Measurements from ENCODE around the gene DOCK11. TPM values are rescaled to one million over a fixed set of nuclear protein-coding genes. Genes with fewer than 3 reads are reported as not detected.

Gene DOCK11
- total and polyA plus RNA-seq, 11 donors: 1.8 to 26.3 (median 2.9) TPM

DNA sequence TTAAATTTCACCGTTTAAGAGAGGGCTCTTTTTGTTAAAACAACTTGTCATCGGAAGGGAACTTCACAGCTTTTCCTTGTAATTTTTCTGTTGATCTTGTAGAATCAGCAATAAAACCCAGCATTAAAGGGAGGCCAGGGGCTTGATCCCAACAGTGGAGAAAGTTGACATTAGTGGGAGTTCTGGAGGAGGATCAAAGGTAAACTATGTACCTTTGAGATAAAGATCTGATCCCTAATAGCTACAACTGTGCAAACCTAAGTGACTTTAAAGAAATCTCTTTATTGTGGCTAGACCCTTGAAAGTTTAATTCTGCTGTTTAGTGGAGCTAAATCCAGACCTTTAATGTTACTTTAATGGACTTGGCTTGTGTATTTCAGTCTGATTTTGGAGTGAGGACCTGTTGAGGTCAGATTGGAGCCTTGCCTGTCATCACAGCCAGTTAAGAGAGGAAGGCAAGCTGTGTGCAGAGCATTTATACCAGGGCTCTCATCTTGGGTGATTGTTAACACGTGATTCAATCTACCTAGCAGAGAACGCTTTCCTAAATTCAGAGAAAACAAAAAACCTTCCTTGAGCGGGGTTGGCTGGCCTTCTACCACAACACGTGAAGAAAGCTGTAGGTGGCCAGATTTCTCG lies 1.7 kb downstream of the DOCK11 start:
- no peak for ATAC-seq
- intact Hi-C loops (cut with DNase I): loop anchor here in 1 of 10 donors (10.0 kb wide), 1 partner anchor 58 kb away; no protein-coding TSS in a partner anchor
- 45 to 69% (median 59%) methylated on average over 7 of the region's 7 CpGs for WGBS, 4 donors
- Histone ChIP-seq H3K4me3 (peak overlapping the region in 11 of 12 donors; percentile 42 to 79 (median 64)), H3K4me1 (peaks cover 0 to 12% (median 0%) of the 10 kb centered on the region in 12 donors), H3K36me3 (no peaks in the 10 kb centered on the region), H3K9me3 (no peaks in the 10 kb centered on the region), H3K27me3 (peaks cover 0 to 20% (median 0%) of the 10 kb centered on the region in 9 donors), H3K27ac (peak overlapping the region in 5 of 12 donors; percentile 74 to 93 (median 78))
- TF ChIP-seq, protein P1, sequence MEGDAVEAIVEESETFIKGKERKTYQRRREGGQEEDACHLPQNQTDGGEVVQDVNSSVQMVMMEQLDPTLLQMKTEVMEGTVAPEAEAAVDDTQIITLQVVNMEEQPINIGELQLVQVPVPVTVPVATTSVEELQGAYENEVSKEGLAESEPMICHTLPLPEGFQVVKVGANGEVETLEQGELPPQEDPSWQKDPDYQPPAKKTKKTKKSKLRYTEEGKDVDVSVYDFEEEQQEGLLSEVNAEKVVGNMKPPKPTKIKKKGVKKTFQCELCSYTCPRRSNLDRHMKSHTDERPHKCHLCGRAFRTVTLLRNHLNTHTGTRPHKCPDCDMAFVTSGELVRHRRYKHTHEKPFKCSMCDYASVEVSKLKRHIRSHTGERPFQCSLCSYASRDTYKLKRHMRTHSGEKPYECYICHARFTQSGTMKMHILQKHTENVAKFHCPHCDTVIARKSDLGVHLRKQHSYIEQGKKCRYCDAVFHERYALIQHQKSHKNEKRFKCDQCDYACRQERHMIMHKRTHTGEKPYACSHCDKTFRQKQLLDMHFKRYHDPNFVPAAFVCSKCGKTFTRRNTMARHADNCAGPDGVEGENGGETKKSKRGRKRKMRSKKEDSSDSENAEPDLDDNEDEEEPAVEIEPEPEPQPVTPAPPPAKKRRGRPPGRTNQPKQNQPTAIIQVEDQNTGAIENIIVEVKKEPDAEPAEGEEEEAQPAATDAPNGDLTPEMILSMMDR (IDR thresholded peaks at IDR 0.05): no peak
- TF ChIP-seq POLR2A (IDR thresholded peaks at IDR 0.05): no peak
- DNase-seq: no peak

DNA sequence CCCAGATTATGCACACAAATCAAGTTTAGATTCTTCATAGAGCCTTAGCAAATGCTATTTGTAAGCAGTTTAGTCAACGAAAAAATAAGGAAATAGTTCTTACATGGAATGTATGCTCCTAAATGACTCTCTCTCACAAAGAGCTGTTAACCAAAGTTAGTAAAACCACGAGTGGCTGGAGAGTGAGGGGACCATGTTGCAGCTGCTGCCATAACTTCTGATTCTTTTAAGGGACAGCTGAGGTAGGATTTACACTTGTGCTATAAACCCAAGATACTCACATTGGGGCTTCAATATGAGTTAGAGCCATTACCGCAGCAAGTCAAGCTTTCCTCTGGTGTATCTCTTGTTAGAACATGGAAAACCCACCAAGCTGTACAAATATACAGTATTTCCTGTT lies 2.7 kb downstream of the DOCK11 start:
- ATAC-seq (no peak), DNase-seq (no peak)
- Histone ChIP-seq H3K27me3 (peaks cover 0 to 20% (median 0%) of the 10 kb centered on the region in 9 donors), H3K36me3 (no peaks in the 10 kb centered on the region), H3K4me3 (peak overlapping the region in 1 of 12 donors; percentile 76), H3K4me1 (peaks cover 0 to 23% (median 0%) of the 10 kb centered on the region in 12 donors), H3K27ac (peak overlapping the region in 1 of 12 donors; percentile 93), H3K9me3 (no peaks in the 10 kb centered on the region)
- WGBS, 4 donors: 65 to 84% (median 77%) methylated on average over 3 of the region's 3 CpGs
- no peak for TF ChIP-seq POLR2A (IDR thresholded peaks at IDR 0.05)
- TF ChIP-seq, protein P1 (IDR thresholded peaks at IDR 0.05): no peak
- intact Hi-C loops (cut with DNase I): loop anchor here in 1 of 10 donors (10.0 kb wide), 1 partner anchor 56 kb away; no protein-coding TSS in a partner anchor

DNA sequence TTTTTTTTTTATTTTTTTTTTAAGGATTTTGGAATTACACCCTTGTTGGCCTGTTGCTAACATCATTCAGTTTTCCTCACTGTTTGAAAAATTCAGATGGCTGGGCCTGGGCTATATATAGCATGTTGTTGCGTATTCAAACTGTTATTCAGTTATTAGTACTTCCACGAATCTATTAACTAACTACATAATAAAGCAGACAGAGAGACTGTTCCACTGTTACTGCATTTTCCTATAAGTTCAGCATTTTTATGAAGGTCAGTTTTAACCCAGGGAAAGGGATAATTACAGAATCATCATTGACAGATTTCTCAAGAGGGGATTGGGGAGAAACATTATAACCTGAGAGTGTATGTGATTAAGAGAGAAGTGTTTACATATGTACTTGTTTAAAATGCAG lies 3.1 kb downstream of the DOCK11 start:
- no peak for DNase-seq
- peak overlapping the region in 1 of 12 donors; percentile 93 for H3K27ac ChIP-seq
- no peak for ATAC-seq

DNA sequence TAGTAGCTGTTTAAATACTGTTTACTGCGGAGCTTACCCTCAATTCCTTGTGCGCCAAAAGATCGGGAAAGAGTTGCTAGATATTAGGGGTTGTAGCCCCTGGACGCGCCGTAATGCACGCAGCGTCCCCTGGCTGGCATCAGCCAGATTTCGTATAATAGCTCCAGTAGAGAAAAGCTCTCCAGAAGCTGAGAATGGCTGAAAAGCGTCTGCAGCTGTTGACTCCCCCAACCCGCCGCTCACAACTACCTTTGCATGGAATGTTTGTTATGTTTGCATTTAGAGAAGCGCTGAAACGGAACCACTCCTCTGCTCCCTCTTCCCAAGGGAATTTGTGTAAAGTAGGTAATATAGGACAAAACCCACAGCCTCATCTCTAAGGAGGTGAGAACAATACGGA lies 3.7 kb downstream of the DOCK11 start:
- Histone ChIP-seq H3K4me3 (no peak overlapping the region), H3K4me1 (peaks cover 0 to 27% (median 0%) of the 10 kb centered on the region in 12 donors), H3K27ac (no peak overlapping the region), H3K36me3 (no peaks in the 10 kb centered on the region), H3K9me3 (no peaks in the 10 kb centered on the region), H3K27me3 (peaks cover 0 to 20% (median 0%) of the 10 kb centered on the region in 9 donors)
- no peak for ATAC-seq
- no peak for TF ChIP-seq POLR2A (IDR thresholded peaks at IDR 0.05)
- TF ChIP-seq, protein P1 (IDR thresholded peaks at IDR 0.05): no peak
- intact Hi-C loops (cut with DNase I): loop anchor here in 1 of 10 donors (10.0 kb wide), 1 partner anchor 56 kb away; no protein-coding TSS in a partner anchor
- DNase-seq: no peak
- WGBS, 4 donors: 55 to 74% (median 64%) methylated on average over 15 of the region's 15 CpGs

More for the DNA sequence above, 3.1 kb downstream of the DOCK11 start:
- intact Hi-C loops (cut with DNase I): loop anchor here in 1 of 10 donors (10.0 kb wide), 1 partner anchor 56 kb away; no protein-coding TSS in a partner anchor
- Histone ChIP-seq H3K27me3 (peaks cover 0 to 20% (median 0%) of the 10 kb centered on the region in 9 donors), H3K36me3 (no peaks in the 10 kb centered on the region), H3K9me3 (no peaks in the 10 kb centered on the region), H3K4me1 (peaks cover 0 to 25% (median 0%) of the 10 kb centered on the region in 12 donors), H3K4me3 (no peak overlapping the region)
- TF ChIP-seq, protein P1 (IDR thresholded peaks at IDR 0.05): no peak
- no peak for TF ChIP-seq POLR2A (IDR thresholded peaks at IDR 0.05)
- WGBS, 4 donors: 60 to 94% (median 72%) methylated on average over 2 of the region's 2 CpGs
